ENCODE data around the gene BPIFB4. TPM values are rescaled to one million over a fixed set of nuclear protein-coding genes. Genes with fewer than 3 reads are reported as not detected.
"Not testable (repeated sequence)": the region's sequence is repeated elsewhere in the genome, so short reads cannot be mapped to it uniquely, and the experiment has no call there.

BPIFB4 gene
- total RNA-seq, 4 donors from 2014 or later = not detected

- DNase-seq (ENCODE audit: low spot score) = no peak
- TF ChIP-seq CTCF (IDR thresholded peaks at IDR 0.05) = no peak
- no peak for ATAC-seq (ENCODE audit: low FRiP score)
Measured at GRCh38 chr20:33105316-33105924, 26.0 kb downstream of the BPIFB4 start.

- not testable (repeated sequence) for ATAC-seq (ENCODE audit: low FRiP score)
Measured at GRCh38 chr20:33106058-33106620, 26.7 kb downstream of the BPIFB4 start.

GRCh38 chr20:33108661-33109060 lies 29.2 kb downstream of the BPIFB4 start:
- DNase-seq (ENCODE audit: low spot score) = no peak
- no peak for ATAC-seq (ENCODE audit: low FRiP score)
- TF ChIP-seq CTCF (IDR thresholded peaks at IDR 0.05) = no peak

More at GRCh38 chr20:33106058-33106620, 26.7 kb downstream of the BPIFB4 start:
- DNase-seq (ENCODE audit: low spot score) = not testable (repeated sequence)

GRCh38 chr20:33110147-33110825 lies 30.8 kb downstream of the BPIFB4 start:
- TF ChIP-seq CTCF (IDR thresholded peaks at IDR 0.05) = no peak
- DNase-seq (ENCODE audit: low spot score) (no peak), ATAC-seq (ENCODE audit: low FRiP score) (no peak)

GRCh38 chr20:33111306-33111705 lies 31.9 kb downstream of the BPIFB4 start:
- TF ChIP-seq CTCF (IDR thresholded peaks at IDR 0.05) = no peak
- ATAC-seq (ENCODE audit: low FRiP score) (no peak), DNase-seq (ENCODE audit: low spot score) (no peak)

- no peak for TF ChIP-seq CTCF (IDR thresholded peaks at IDR 0.05)
- ATAC-seq (ENCODE audit: low FRiP score) (no peak), DNase-seq (ENCODE audit: low spot score) (no peak)
Measured at GRCh38 chr20:33112547-33113386, 33.3 kb downstream of the BPIFB4 start.

- TF ChIP-seq CTCF (IDR thresholded peaks at IDR 0.05) = no peak
- DNase-seq (ENCODE audit: low spot score) = no peak
- ATAC-seq (ENCODE audit: low FRiP score) = no peak
Measured at GRCh38 chr20:33113387-33113908, 34.0 kb downstream of the BPIFB4 start.

GRCh38 chr20:33115501-33115900 lies 36.1 kb downstream of the BPIFB4 start:
- not testable (repeated sequence) for ATAC-seq (ENCODE audit: low FRiP score); DNase-seq (ENCODE audit: low spot score)
